ENCODE results near the gene COA1.

Gene COA1

GRCh38 chr7:43750016-43750887 lies 20.9 kb upstream of the COA1 start:
- DNase-seq (ENCODE audit: low spot score): no peak
- in situ Hi-C loops (cut with MboI; ENCODE audit: low pct_unique_long_range_greater_than_20kb, low sequenced_read_pairs, unreplicated experiment): no loop called here
- no peak for TF ChIP-seq CTCF (IDR thresholded peaks at IDR 0.05; ENCODE audit: extremely low read depth, insufficient read depth, missing control alignments)

GRCh38 chr7:43749383-43749940 lies 20.1 kb upstream of the COA1 start:
- in situ Hi-C loops (cut with MboI; ENCODE audit: low pct_unique_long_range_greater_than_20kb, low sequenced_read_pairs, unreplicated experiment): no loop called here
- TF ChIP-seq CTCF (IDR thresholded peaks at IDR 0.05; ENCODE audit: extremely low read depth, insufficient read depth, missing control alignments): no peak
- no peak for DNase-seq (ENCODE audit: low spot score)

- in situ Hi-C loops (cut with MboI; ENCODE audit: low pct_unique_long_range_greater_than_20kb, low sequenced_read_pairs, unreplicated experiment): no loop called here
- no peak for DNase-seq (ENCODE audit: low spot score)
- no peak for TF ChIP-seq CTCF (IDR thresholded peaks at IDR 0.05; ENCODE audit: extremely low read depth, insufficient read depth, missing control alignments)
Observed at GRCh38 chr7:43747328-43748105, 18.2 kb upstream of the COA1 start.

- no peak for TF ChIP-seq CTCF (IDR thresholded peaks at IDR 0.05; ENCODE audit: extremely low read depth, insufficient read depth, missing control alignments)
- in situ Hi-C loops (cut with MboI; ENCODE audit: low pct_unique_long_range_greater_than_20kb, low sequenced_read_pairs, unreplicated experiment): no loop called here
- DNase-seq (ENCODE audit: low spot score): no peak
Observed at GRCh38 chr7:43742692-43743091, 13.4 kb upstream of the COA1 start.

GRCh38 chr7:43737467-43738127 lies 8.3 kb upstream of the COA1 start:
- in situ Hi-C loops (cut with MboI; ENCODE audit: low pct_unique_long_range_greater_than_20kb, low sequenced_read_pairs, unreplicated experiment): no loop called here
- no peak for DNase-seq (ENCODE audit: low spot score)
- TF ChIP-seq CTCF (IDR thresholded peaks at IDR 0.05; ENCODE audit: extremely low read depth, insufficient read depth, missing control alignments): no peak
